GM12865 (cell line): ENCODE results near the gene RAB1B.

Experiments
- DNase-seq: peaks from one replicate; pipeline ENCODE4 v3.0.0; 2010; ENCODE audit warnings: low read depth
- H3K4me3 ChIP-seq: 2 replicates; pipeline ENCODE4 v1.5.1; 2011; ENCODE audit warnings: mild to moderate bottlenecking, low read depth, low read length, control low read depth
- TF ChIP-seq, protein P1 (sequence below): IDR thresholded peaks from 2 replicates; pipeline ENCODE4 v1.5.1; 2011; ENCODE audit warnings: low read length, control low read depth, low read depth, inconsistent platforms; ENCODE audit not compliant: insufficient read depth; ENCODE audit errors: missing control alignments

Gene RAB1B

DNA sequence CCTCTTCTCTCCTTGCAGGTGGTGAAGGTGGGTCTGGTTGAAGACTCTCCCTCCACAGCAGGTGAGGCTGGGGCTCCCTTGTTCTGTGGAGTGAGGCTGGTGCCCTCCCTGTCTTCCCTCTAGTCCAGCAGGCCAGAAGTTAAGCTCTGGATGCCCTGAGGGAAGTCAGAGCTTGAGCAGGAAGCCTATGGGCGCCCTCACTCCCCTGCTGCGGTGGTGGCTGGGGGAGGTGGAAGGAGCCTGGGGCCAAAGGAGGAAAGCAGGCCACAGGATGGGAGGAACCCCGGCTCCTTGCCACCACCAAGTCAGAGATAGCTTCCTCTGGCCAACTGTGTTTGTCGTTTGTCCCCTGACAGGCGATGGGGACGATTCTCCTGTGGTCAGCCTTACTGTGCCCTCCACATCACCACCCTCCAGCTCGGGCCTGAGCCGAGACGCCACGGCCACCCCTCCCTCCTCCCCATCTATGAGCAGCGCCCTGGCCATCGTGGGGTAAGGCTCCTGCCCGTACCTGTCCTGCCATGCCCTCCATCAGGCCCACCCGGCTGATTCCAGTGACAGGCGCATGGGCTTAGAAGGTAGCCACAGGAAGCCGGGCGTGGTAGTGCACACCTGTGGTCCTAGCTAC lies 29.5 kb upstream of the RAB1B start:
- TF ChIP-seq, protein P1, sequence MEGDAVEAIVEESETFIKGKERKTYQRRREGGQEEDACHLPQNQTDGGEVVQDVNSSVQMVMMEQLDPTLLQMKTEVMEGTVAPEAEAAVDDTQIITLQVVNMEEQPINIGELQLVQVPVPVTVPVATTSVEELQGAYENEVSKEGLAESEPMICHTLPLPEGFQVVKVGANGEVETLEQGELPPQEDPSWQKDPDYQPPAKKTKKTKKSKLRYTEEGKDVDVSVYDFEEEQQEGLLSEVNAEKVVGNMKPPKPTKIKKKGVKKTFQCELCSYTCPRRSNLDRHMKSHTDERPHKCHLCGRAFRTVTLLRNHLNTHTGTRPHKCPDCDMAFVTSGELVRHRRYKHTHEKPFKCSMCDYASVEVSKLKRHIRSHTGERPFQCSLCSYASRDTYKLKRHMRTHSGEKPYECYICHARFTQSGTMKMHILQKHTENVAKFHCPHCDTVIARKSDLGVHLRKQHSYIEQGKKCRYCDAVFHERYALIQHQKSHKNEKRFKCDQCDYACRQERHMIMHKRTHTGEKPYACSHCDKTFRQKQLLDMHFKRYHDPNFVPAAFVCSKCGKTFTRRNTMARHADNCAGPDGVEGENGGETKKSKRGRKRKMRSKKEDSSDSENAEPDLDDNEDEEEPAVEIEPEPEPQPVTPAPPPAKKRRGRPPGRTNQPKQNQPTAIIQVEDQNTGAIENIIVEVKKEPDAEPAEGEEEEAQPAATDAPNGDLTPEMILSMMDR, result no peak
- no peak for DNase-seq
- no peak overlapping the region for H3K4me3 ChIP-seq

DNA sequence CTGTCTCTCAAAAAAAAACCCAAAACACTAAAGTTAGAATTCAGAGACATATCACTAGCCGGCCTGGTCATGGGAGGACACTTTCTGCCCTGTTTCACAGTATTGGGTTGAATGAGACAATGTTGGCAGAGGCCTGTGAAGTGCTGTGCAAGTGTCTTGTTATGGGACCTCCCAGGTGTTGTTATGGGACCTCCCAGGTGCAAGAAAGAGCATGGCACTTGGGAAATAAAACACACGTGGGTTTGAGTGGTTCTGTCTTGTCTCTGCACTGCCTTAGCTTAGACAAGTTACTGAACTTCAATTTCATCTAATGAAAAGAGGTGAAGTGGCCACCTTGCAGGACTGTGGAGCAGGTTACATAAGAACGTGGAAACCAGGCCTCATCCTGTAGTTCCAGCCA lies 28.9 kb upstream of the RAB1B start:
- TF ChIP-seq, protein P1, result no peak
- H3K4me3 ChIP-seq, result no peak overlapping the region
- no peak for DNase-seq

DNA sequence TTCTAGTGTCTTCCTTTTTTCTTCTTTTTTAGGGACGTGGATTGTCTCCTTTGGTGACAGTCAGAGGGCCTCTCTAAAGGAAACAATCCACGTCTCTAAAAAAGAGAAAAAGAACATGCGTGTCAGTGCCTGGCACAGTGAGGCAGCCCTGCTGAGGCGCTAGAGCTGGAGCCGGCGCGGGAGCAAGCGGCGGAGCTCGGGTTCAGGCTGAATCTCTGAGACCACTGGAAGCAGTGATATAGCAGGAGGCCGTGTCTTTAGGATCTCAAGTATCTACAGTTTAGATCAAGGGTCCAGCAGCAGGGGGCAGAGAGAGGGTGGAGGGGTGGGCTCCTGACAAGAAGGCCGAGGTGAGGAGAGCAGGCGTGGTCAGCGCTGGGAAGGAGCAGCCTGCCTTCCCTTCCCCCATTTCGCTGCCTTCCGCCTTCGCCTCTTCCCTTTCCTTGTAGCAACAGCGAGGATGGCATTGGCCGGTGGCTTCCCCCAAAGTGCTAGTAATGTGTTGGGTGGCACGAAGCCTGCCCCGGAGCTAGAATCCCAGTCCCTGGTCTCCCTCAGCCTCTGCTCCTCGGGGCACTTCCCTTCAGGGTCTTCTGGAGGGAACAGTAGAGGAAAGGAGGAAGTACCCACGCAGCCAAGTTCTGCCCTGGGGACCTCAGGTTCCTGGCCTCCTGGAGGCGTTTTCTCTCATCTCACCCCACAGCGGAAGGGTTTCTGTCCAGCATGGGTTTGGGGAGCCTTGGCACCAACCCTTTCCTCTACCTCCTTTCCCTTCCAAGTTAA lies 28.2 kb upstream of the RAB1B start:
- TF ChIP-seq, protein P1, result no peak
- no peak overlapping the region for H3K4me3 ChIP-seq

DNA sequence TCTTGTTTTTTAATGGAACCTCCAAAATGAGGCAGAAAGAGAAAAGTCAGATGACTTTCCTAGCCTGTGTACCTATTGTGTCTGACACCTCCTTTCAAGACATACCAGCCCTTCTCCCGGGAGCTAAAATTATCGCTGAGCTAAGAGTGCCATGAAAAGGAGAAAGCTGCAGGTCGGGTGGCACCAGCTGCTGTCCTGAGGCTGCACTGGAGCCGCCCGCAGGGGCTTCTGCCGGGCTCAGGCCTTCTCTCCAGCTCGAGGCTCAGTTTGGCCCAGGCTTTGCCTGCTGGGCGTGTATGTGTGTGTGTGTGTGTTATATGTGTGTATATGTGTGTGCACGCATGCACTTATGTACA lies 27.7 kb upstream of the RAB1B start:
- TF ChIP-seq, protein P1, result no peak
- DNase-seq, result no peak
- H3K4me3 ChIP-seq, result no peak overlapping the region

More for the DNA sequence above, 28.2 kb upstream of the RAB1B start:
- DNase-seq, result no peak

DNA sequence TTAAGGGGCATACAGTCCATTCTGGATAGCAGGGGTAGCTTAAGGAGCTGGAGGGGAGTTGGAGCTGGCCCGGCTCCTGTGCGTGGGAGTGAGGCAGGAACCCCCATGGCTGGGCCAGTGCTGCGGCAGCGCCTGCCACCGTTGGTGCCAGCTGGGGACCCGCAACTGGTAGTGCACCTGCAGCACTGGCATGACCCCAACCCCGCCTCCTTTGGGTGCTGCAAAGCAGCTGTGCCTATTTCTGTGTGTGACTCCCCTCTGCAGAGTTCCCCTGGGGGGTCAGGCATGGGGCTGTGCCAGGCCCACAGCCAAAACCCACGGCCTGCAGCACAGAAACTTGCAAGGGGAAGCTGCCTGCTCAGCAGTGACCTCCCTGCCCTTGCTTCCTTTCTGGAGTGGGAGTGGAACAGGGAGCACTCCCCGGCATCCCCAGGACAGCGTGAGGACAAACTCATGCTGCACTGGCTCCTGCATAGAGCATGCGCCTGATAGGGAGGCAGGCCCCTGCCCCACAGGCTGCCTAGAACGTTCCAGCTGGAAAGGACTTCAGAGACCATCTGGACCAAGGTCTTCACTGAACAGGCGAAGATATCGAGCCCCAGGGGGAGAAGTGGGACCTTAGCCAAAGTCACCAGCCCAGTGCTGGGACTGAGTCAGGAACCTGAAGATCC lies 26.2 kb upstream of the RAB1B start:
- no peak overlapping the region for H3K4me3 ChIP-seq
- DNase-seq, result no peak
- TF ChIP-seq, protein P1, result no peak

DNA sequence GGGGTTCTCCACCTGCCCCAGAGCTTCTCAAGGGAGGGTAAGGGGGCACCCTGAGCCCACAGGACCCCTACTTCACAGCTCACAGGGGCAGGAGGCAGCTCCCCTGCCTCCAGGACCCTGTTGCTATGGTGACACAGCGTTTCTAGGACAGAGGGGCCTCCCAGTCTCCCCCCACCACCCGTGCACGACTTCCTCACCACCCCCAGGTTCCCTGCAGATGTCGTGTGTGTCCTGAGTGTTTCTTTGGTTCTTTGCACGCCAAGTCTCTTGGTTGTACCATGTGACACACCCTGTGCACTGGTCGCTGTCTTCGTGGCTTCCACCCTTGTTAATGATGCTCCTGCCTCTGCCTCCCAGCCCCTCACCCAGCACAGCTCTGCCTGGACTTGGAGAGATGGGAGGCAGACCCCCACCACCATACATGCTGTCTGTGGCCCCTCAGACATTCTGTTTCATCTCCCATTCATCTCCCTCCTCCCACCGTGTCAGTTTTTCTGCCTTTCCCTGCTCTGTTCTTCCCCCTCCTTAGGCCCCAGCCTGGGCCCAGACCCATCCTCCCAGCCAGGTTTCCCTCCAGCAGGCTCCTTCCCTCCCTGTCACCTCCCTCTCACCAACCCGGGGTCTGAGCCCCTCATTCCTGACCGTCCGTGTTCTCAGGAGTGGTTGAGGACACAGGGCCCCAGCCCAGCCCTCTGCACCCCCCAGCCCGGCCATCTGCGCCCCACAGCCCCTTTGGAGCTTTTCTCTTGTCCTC lies 24.5 kb upstream of the RAB1B start:
- H3K4me3 ChIP-seq, result no peak overlapping the region
- TF ChIP-seq, protein P1, result no peak
- DNase-seq, result no peak
